Neutrophil (primary cell): Measurements from ENCODE around the gene SLC24A4.

Experiments
- H3K27ac ChIP-seq: fragments of 200-600 bp; sonication (generic); 2 replicates; pipeline ENCODE4 v1.5.1; 2016; ENCODE audit warnings: mild to moderate bottlenecking, moderate library complexity
- H3K27me3 ChIP-seq: fragments of 200-600 bp; sonication (generic); 2 replicates; pipeline ENCODE4 v1.6.0; 2016; ENCODE audit warnings: mild to moderate bottlenecking
- H3K36me3 ChIP-seq: fragments of 200-600 bp; sonication (generic); 2 replicates; pipeline ENCODE4 v1.5.1; 2017
- H3K4me1 ChIP-seq, 2 experiments: fragments of 200-600 bp in 1 of 2; sonication (generic) in 1 of 2; 1 replicate in 1 of 2; 2 replicates in 1 of 2; pipeline versions ENCODE4 v1.5.1 to v1.6.1; 2013 to 2016; ENCODE audit warnings: low read depth in 1 of 2, low read length in 1 of 2, mild to moderate bottlenecking in 1 of 2, moderate library complexity in 1 of 2; ENCODE audit not compliant: control insufficient read depth in 1 of 2, insufficient read depth in 1 of 2
- H3K4me3 ChIP-seq, 2 experiments: fragments of 200-600 bp in 1 of 2; sonication (generic) in 1 of 2; 1 replicate in 1 of 2; 2 replicates in 1 of 2; pipeline ENCODE4 v1.5.1; 2013 to 2016; ENCODE audit warnings: low read depth in 1 of 2, low read length in 1 of 2, mild to moderate bottlenecking in 1 of 2, moderate library complexity in 1 of 2
- H3K9me3 ChIP-seq: fragments of 200-600 bp; sonication (generic); 2 replicates; pipeline ENCODE4 v1.5.1; 2016
- TF ChIP-seq, protein P1 (sequence below): fragments of 200-600 bp; sonication (generic); IDR thresholded peaks from 2 replicates; pipeline ENCODE4 v1.5.1; 2016; ENCODE audit warnings: antibody characterized with exemption

SLC24A4 gene

DNA sequence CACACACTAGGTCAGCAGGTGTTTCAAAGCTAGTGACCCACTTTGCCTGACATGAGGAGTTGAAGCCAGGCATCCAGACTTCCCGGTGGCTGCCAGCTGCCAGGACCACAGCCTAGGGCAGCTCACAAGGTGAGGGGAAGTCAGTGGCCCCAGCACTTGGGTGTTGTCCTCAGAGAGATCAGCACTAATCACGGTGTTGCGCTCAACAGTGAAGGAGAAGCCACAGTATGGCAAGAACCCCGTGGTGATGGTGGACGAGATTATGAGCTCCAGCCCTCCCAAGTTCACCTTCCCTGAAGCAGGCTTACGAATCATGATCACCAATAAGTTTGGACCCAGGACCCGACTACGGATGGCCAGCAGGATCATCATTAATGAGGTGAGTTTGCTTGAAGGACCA, 130.7 kb downstream of the SLC24A4 start:
- TF ChIP-seq, protein P1, sequence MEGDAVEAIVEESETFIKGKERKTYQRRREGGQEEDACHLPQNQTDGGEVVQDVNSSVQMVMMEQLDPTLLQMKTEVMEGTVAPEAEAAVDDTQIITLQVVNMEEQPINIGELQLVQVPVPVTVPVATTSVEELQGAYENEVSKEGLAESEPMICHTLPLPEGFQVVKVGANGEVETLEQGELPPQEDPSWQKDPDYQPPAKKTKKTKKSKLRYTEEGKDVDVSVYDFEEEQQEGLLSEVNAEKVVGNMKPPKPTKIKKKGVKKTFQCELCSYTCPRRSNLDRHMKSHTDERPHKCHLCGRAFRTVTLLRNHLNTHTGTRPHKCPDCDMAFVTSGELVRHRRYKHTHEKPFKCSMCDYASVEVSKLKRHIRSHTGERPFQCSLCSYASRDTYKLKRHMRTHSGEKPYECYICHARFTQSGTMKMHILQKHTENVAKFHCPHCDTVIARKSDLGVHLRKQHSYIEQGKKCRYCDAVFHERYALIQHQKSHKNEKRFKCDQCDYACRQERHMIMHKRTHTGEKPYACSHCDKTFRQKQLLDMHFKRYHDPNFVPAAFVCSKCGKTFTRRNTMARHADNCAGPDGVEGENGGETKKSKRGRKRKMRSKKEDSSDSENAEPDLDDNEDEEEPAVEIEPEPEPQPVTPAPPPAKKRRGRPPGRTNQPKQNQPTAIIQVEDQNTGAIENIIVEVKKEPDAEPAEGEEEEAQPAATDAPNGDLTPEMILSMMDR, result no peak

DNA sequence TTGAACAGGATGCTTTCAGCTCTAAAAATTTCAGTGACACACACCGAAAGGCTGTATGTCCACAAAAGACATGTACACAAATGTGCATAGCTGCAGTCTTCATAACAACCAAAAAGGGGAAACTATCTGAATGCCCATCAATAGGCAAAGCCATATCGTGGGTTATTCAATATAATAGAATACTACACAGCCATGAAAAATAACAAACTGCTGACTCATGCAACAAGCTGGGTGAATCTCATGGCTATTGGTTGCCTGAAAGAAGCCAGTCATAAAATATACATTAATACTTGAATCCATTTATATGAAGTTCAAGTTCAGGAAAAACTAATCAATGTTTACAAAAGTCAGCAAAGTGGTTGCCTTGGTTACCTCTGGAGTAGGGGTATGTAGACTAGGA, 132.3 kb downstream of the SLC24A4 start:
- H3K36me3 ChIP-seq, result no peaks in the 10 kb centered on the region
- H3K4me3 ChIP-seq, result no peak overlapping the region
- no peaks in the 10 kb centered on the region for H3K9me3 ChIP-seq
- peaks cover 26 to 28% of the 10 kb centered on the region in 2 experiments for H3K4me1 ChIP-seq
- TF ChIP-seq, protein P1, result no peak
- no peak overlapping the region for H3K27ac ChIP-seq
- H3K27me3 ChIP-seq, result no peaks in the 10 kb centered on the region

More for the DNA sequence above, 130.7 kb downstream of the SLC24A4 start:
- H3K4me3 ChIP-seq, result no peak overlapping the region
- H3K27me3 ChIP-seq, result no peaks in the 10 kb centered on the region
- no peaks in the 10 kb centered on the region for H3K36me3 ChIP-seq
- H3K9me3 ChIP-seq, result no peaks in the 10 kb centered on the region
- peaks cover 20% of the 10 kb centered on the region in 2 experiments for H3K4me1 ChIP-seq
- H3K27ac ChIP-seq, result no peak overlapping the region

DNA sequence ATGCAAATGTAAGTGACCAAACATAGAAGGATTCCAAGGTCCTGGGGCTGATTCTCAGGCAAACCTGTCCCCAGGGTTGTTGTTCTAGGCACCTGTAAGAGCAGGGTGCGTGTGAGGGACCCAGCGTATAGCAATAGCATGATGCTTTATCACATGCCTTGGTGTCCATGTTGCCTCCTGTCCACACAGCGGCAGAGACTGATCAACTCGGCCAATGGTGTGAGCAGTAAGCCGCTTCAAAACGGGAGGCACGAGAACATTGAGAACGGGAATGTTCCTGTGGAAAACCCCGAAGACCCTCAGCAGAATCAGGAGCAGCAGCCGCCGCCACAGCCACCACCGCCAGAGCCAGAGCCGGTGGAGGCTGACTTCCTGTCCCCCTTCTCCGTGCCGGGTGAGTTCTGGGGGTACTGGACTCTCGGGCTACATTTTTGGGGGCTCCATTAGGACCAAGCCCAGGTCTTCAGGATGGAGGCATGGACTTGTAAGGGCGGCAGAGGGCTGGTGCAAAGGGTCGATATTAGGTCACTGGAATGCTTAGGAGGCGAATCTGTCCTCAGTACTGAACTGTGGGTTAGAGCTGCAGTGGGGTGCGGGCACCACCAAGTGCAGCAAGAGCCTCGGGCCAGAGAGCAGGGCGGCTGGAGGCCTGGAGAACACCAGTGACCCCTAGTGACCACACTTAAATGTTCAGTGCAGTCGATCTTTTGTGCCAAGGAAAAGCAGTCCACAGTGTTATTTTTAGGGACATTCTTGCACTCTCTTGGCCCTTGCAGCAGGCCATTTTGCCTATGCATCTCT, 133.4 kb downstream of the SLC24A4 start:
- Histone ChIP-seq H3K4me1 (peaks cover 30 to 34% of the 10 kb centered on the region in 2 experiments), H3K27me3 (no peaks in the 10 kb centered on the region), H3K27ac (peak overlapping the region; percentile 19), H3K9me3 (no peaks in the 10 kb centered on the region), H3K4me3 (no peak overlapping the region), H3K36me3 (no peaks in the 10 kb centered on the region)
- TF ChIP-seq, protein P1, result peak; percentile 77

DNA sequence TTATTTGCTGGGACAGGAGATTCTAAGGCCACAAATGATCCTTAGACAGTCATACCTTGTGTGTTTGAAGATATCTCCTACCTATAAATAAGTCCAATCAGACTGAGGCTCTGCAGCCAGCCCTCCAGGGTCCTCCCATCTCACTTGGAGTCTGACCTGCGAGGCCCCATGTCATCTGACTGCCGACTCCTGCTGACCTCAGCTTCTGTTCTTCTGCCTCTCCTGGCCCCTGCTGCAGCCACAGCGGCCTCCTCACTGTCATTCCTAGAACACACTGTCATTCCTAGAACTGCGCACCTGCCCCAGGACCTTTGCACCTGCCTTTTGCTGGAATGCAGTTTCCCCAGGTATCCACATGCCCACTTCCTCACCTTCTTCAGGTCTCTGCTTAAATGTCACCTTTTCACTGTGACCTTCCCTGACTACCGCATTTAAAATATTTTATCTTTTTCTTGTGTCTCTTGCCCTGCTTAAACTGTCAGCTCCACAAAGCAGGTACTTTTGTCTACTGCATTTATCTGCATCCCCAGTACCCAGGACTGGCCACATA, 134.1 kb downstream of the SLC24A4 start:
- no peaks in the 10 kb centered on the region for H3K36me3 ChIP-seq
- no peaks in the 10 kb centered on the region for H3K27me3 ChIP-seq
- TF ChIP-seq, protein P1, result no peak
- no peaks in the 10 kb centered on the region for H3K9me3 ChIP-seq
- H3K4me1 ChIP-seq, result peaks cover 37 to 41% of the 10 kb centered on the region in 2 experiments
- no peak overlapping the region for H3K4me3 ChIP-seq
- peak overlapping the region; percentile 19 for H3K27ac ChIP-seq

DNA sequence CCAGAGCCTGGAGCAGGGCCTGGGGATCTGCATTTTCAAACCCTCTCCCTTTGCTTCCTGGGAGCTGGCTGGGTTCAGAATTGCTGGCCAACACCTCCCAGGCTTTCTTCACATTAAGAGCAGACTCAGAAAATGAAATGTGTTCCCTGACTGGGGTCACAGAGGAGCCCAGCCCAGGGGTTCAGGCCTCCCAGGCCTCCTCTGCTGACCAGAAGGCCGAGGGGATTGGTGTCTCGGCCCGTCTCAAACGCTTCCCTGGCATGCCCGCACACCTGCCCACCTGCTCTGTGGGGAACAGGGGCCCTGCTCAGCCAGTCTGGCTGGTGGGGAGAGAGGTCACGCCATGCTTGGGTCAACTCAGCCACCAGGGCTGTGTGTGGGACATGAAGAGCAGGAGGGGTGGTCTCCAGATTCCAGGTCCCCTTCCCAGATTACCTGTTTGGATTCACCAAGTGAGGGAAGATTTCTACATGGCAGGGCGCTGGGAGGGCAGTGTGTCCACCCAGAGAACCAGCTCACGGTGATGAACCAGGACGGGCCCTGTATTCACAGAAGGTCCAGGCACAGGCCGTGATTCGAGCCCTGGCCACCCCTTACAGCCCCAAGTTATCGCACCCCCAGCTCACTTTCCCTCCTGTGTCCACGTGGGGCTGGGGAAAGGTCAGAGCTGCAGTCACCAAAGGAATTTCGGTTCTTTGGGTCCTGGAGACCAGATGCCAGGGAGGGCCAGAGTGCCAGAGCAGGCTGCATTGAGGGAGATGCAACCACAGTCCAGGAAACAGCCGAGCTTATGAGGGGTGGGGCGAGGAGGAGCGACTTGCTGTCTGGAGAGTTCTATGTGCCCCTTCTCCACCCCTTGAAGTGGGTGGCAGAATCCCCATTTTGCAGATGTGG, 135.4 kb downstream of the SLC24A4 start:
- Histone ChIP-seq H3K27ac (no peak overlapping the region), H3K4me3 (no peak overlapping the region), H3K4me1 (peaks cover 49 to 54% of the 10 kb centered on the region in 2 experiments), H3K36me3 (no peaks in the 10 kb centered on the region), H3K9me3 (no peaks in the 10 kb centered on the region), H3K27me3 (no peaks in the 10 kb centered on the region)
- TF ChIP-seq, protein P1, result no peak
